GM23338 (cell line): Measurements from ENCODE around the gene SERPINB13. TPM values are rescaled to one million over a fixed set of nuclear protein-coding genes. Genes with fewer than 3 reads are reported as not detected.

Experiments used
- ATAC-seq: fragments of 200-7000 bp; cut with Tn5 transposase; 3 replicates; pipeline ENCODE4 v1.9.1; 2020
- DNase-seq: peaks from one replicate; pipeline ENCODE4 v3.0.0-alpha.2; 2015; ENCODE audit warnings: low spot score
- H2AFZ ChIP-seq: fragments of 200-600 bp; sonication (generic); 2 replicates; pipeline ENCODE4 v1.8.0; 2016; ENCODE audit warnings: antibody characterized with exemption, mild to moderate bottlenecking, moderate library complexity
- H3F3A ChIP-seq: fragments of 200-600 bp; sonication (generic); replicated peaks from 2 replicates; pipeline ENCODE4 v1.8.0; 2017; ENCODE audit warnings: antibody characterized with exemption, mixed run types, low read depth
- H3K27ac ChIP-seq: fragments of 200-600 bp; sonication (generic); 2 replicates; pipeline ENCODE4 v1.6.1; 2016; ENCODE audit warnings: low read depth
- H3K27me3 ChIP-seq: fragments of 200-600 bp; sonication (generic); 2 replicates; pipeline ENCODE4 v1.8.0; 2016; ENCODE audit warnings: mild to moderate bottlenecking, mixed run types, moderate library complexity; ENCODE audit not compliant: insufficient read depth
- H3K36me3 ChIP-seq: fragments of 200-600 bp; sonication (generic); 2 replicates; pipeline ENCODE4 v1.8.0; 2016; ENCODE audit warnings: mild to moderate bottlenecking; ENCODE audit not compliant: insufficient read depth
- H3K4me1 ChIP-seq: fragments of 200-600 bp; sonication (generic); 2 replicates; pipeline ENCODE4 v1.8.0; 2016; ENCODE audit warnings: mild to moderate bottlenecking, moderate library complexity; ENCODE audit not compliant: insufficient read depth
- H3K4me2 ChIP-seq: fragments of 200-600 bp; sonication (generic); 2 replicates; pipeline ENCODE4 v1.7.1; 2017; ENCODE audit warnings: mixed run types
- H3K4me3 ChIP-seq: fragments of 200-600 bp; sonication (generic); 2 replicates; pipeline ENCODE4 v1.6.1; 2016; ENCODE audit warnings: mixed run types
- H3K79me2 ChIP-seq: fragments of 200-600 bp; sonication (generic); replicated peaks from 2 replicates; pipeline ENCODE4 v1.8.0; 2017; ENCODE audit warnings: mild to moderate bottlenecking; ENCODE audit not compliant: insufficient read depth
- H3K9me2 ChIP-seq: fragments of 200-600 bp; sonication (generic); 2 replicates; pipeline ENCODE4 v1.8.0; 2017; ENCODE audit not compliant: insufficient read depth
- H4K20me1 ChIP-seq: fragments of 200-600 bp; sonication (generic); replicated peaks from 2 replicates; pipeline ENCODE4 v1.8.0; 2017; ENCODE audit warnings: mild to moderate bottlenecking; ENCODE audit not compliant: insufficient read depth
- H3K27ac Mint-ChIP-seq: 2 replicates; pipeline ENCODE4 v1.8.0; 2020; ENCODE audit warnings: inconsistent platforms, mild to moderate bottlenecking, moderate library complexity, mixed read lengths
- H3K27me3 Mint-ChIP-seq: 3 replicates; pipeline ENCODE4 v1.8.0; 2022; ENCODE audit warnings: low read depth, mild to moderate bottlenecking, moderate library complexity, mixed read lengths, inconsistent platforms; ENCODE audit not compliant: insufficient read depth, poor library complexity
- H3K36me3 Mint-ChIP-seq: 3 replicates; pipeline ENCODE4 v1.8.0; 2021; ENCODE audit warnings: low read depth, mild to moderate bottlenecking, inconsistent platforms, moderate library complexity, mixed read lengths
- H3K4me1 Mint-ChIP-seq: 3 replicates; pipeline ENCODE4 v1.8.0; 2020; ENCODE audit warnings: mild to moderate bottlenecking, inconsistent platforms, mixed read lengths
- H3K4me3 Mint-ChIP-seq: 3 replicates; pipeline ENCODE4 v1.8.0; 2021; ENCODE audit warnings: moderate library complexity, mild to moderate bottlenecking, inconsistent platforms, mixed read lengths
- H3K9me3 Mint-ChIP-seq: 3 replicates; pipeline ENCODE4 v1.8.0; 2020; ENCODE audit warnings: moderate library complexity, mild to moderate bottlenecking, inconsistent platforms, mixed read lengths
- EZH2 ChIP-seq: fragments of 200-600 bp; sonication (generic); IDR thresholded peaks from one replicate; pipeline ENCODE4 v1.8.0; 2017; ENCODE audit warnings: antibody characterized with exemption, mild to moderate bottlenecking, low read depth; ENCODE audit not compliant: unreplicated experiment
- JUNB ChIP-seq: IDR thresholded peaks from one replicate; pipeline ENCODE4 v1.6.1; 2016; ENCODE audit warnings: antibody characterized with exemption; ENCODE audit not compliant: unreplicated experiment
- NANOG ChIP-seq: IDR thresholded peaks from 2 replicates; pipeline ENCODE4 v1.6.1; 2016; ENCODE audit warnings: antibody characterized with exemption, borderline replicate concordance
- ZNF114 ChIP-seq: fragments of 250-450 bp; sonication (Bioruptor Pico); IDR thresholded peaks from 2 replicates; pipeline ENCODE4 v1.5.0; 2020; ENCODE audit warnings: mild to moderate bottlenecking, moderate library complexity
- ZNF331 ChIP-seq: fragments of 250-450 bp; sonication (Bioruptor Pico); IDR thresholded peaks from 2 replicates; pipeline ENCODE4 v1.5.0; 2020; ENCODE audit warnings: low read depth, mild to moderate bottlenecking, moderate library complexity
- polyA plus RNA-seq: library from polyadenylated mRNA; unstranded; fragments of >200 nt; fragmentation: Nextera tagmentation; extraction: Ambion mirVana; gene quantifications from 2 replicates; pipeline ENCODE4 v1.2.1, GENCODE V29; 2016
- total RNA-seq: library from RNA; depleted of rRNA; stranded (reverse); fragments of >200 nt; shearing (Covaris generic); gene quantifications from 2 replicates; pipeline ENCODE4 v1.2.3, GENCODE V29; 2014
- TF ChIP-seq, protein P1 (sequence below), 2 experiments: fragments of 200-600 bp in 1 of 2; sonication (generic) in 1 of 2; conservative IDR thresholded peaks; 2 replicates each; pipeline versions ENCODE4 v1.5.1 to v1.6.1; 2016 to 2017; ENCODE audit warnings: antibody characterized with exemption in 2 of 2, low read depth in 2 of 2, mild to moderate bottlenecking in 2 of 2, moderate library complexity in 1 of 2
- TF ChIP-seq, protein P2 (sequence below): IDR thresholded peaks from 2 replicates; pipeline ENCODE4 v1.6.1; 2016; ENCODE audit warnings: antibody characterized with exemption
- TF ChIP-seq, protein P3 (sequence below): IDR thresholded peaks from one replicate; pipeline ENCODE4 v1.6.1; 2018; ENCODE audit warnings: antibody characterized with exemption; ENCODE audit not compliant: unreplicated experiment

SERPINB13 gene
- total and polyA plus RNA-seq, 2 experiments from 2014 or later, result not detected

DNA sequence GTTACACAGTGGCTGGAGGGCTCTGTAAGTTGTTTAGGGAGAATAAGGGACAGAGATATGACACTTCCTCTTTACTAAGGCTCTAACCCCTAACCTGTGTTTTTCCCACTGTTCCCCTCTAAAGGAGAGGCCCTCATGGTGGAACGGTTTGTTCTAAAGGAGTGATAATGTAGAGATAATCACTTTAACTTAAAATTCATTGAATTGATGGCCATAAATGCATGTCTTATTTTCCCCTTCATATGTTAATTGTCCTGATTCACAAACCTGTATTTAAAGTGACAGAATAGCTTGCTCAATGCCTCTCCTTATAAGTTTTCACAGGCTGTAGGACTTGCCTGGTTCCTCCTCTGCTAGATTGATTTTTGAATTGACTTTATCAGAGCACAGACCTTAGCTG, 45.1 kb upstream of the SERPINB13 start, which contains the start of gene SERPINB12:
SERPINB12 (plus strand) TSS at position 301 of the 400 bp plus-strand sequence. CDS start 13,791 bp downstream, outside the sequence.
- Histone ChIP-seq H3K4me1 (no peaks in the 10 kb centered on the region), H3K79me2 (no peaks in the 10 kb centered on the region), H2AFZ (no peak within 1 kb of the TSS), H3K27ac (no peak within 1 kb of the TSS), H3K4me3 (no peak within 1 kb of the TSS), H3K36me3 (no peaks in the 10 kb centered on the region), H3F3A (no peaks in the 10 kb centered on the region), H4K20me1 (no peaks in the 10 kb centered on the region), H3K9me2 (peaks cover 6% of the 10 kb centered on the region; the same call in 1 of the 2 replicates), H3K27me3 (no peaks in the 10 kb centered on the region), H3K4me2 (no peak within 1 kb of the TSS)
- H3K36me3 Mint-ChIP-seq, result no peaks in the 10 kb centered on the region
- ATAC-seq (no peak), DNase-seq (no peak)
- H3K27me3 Mint-ChIP-seq, result peaks cover 2% of the 10 kb centered on the region
- no peak within 1 kb of the TSS for H3K4me3 Mint-ChIP-seq
- no peaks in the 10 kb centered on the region for H3K9me3 Mint-ChIP-seq
- TF ChIP-seq, protein P1, sequence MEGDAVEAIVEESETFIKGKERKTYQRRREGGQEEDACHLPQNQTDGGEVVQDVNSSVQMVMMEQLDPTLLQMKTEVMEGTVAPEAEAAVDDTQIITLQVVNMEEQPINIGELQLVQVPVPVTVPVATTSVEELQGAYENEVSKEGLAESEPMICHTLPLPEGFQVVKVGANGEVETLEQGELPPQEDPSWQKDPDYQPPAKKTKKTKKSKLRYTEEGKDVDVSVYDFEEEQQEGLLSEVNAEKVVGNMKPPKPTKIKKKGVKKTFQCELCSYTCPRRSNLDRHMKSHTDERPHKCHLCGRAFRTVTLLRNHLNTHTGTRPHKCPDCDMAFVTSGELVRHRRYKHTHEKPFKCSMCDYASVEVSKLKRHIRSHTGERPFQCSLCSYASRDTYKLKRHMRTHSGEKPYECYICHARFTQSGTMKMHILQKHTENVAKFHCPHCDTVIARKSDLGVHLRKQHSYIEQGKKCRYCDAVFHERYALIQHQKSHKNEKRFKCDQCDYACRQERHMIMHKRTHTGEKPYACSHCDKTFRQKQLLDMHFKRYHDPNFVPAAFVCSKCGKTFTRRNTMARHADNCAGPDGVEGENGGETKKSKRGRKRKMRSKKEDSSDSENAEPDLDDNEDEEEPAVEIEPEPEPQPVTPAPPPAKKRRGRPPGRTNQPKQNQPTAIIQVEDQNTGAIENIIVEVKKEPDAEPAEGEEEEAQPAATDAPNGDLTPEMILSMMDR (conservative IDR thresholded peaks at IDR 0.05; ENCODE audit: low read depth in 2 of 2), result no peak
- no peak for TF ChIP-seq JUNB
- TF ChIP-seq, protein P2, sequence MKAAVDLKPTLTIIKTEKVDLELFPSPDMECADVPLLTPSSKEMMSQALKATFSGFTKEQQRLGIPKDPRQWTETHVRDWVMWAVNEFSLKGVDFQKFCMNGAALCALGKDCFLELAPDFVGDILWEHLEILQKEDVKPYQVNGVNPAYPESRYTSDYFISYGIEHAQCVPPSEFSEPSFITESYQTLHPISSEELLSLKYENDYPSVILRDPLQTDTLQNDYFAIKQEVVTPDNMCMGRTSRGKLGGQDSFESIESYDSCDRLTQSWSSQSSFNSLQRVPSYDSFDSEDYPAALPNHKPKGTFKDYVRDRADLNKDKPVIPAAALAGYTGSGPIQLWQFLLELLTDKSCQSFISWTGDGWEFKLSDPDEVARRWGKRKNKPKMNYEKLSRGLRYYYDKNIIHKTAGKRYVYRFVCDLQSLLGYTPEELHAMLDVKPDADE, result no peak
- no peak for TF ChIP-seq ZNF331 (CRISPR knock-in tag)
- TF ChIP-seq, protein P3, sequence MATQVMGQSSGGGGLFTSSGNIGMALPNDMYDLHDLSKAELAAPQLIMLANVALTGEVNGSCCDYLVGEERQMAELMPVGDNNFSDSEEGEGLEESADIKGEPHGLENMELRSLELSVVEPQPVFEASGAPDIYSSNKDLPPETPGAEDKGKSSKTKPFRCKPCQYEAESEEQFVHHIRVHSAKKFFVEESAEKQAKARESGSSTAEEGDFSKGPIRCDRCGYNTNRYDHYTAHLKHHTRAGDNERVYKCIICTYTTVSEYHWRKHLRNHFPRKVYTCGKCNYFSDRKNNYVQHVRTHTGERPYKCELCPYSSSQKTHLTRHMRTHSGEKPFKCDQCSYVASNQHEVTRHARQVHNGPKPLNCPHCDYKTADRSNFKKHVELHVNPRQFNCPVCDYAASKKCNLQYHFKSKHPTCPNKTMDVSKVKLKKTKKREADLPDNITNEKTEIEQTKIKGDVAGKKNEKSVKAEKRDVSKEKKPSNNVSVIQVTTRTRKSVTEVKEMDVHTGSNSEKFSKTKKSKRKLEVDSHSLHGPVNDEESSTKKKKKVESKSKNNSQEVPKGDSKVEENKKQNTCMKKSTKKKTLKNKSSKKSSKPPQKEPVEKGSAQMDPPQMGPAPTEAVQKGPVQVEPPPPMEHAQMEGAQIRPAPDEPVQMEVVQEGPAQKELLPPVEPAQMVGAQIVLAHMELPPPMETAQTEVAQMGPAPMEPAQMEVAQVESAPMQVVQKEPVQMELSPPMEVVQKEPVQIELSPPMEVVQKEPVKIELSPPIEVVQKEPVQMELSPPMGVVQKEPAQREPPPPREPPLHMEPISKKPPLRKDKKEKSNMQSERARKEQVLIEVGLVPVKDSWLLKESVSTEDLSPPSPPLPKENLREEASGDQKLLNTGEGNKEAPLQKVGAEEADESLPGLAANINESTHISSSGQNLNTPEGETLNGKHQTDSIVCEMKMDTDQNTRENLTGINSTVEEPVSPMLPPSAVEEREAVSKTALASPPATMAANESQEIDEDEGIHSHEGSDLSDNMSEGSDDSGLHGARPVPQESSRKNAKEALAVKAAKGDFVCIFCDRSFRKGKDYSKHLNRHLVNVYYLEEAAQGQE, result no peak
- no peak for TF ChIP-seq EZH2
- no peak for TF ChIP-seq NANOG
- TF ChIP-seq ZNF114, result no peak
- peaks cover 13% of the 10 kb centered on the region for H3K4me1 Mint-ChIP-seq
- H3K27ac Mint-ChIP-seq, result no peak within 1 kb of the TSS

DNA sequence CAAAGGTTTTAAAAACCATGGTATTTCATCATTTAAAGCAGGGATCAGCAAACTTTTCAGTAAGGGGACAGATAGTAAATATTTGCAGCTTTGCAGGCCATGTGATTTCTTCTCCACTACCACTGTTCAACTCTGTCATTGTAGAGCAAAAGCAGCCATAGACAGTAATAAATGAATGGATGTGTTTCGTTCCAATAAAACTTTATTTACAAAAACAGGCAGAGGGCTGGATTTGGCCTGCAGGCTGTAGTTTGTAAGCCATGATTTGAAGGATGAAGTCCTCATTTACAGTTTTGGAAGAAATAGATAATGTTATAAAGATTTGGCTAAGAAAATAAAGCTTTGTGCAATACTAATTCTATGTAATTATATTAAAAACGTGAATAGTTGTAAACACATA, 43.1 kb upstream of the SERPINB13 start:
- DNase-seq (no peak), ATAC-seq (no peak)
- Histone ChIP-seq H3K4me1 (no peaks in the 10 kb centered on the region), H3F3A (no peaks in the 10 kb centered on the region), H3K27ac (no peak overlapping the region), H3K27me3 (no peaks in the 10 kb centered on the region), H4K20me1 (no peaks in the 10 kb centered on the region), H3K4me2 (no peak overlapping the region), H3K9me2 (peaks cover 3% of the 10 kb centered on the region; the same call in 1 of the 2 replicates), H3K36me3 (no peaks in the 10 kb centered on the region), H3K4me3 (no peak overlapping the region), H3K79me2 (no peaks in the 10 kb centered on the region), H2AFZ (no peak overlapping the region)
- Mint-ChIP-seq H3K4me1 (peaks cover 13% of the 10 kb centered on the region), H3K27ac (no peak overlapping the region), H3K9me3 (no peaks in the 10 kb centered on the region), H3K4me3 (no peak overlapping the region), H3K27me3 (peaks cover 2% of the 10 kb centered on the region), H3K36me3 (no peaks in the 10 kb centered on the region)
- no peak for TF ChIP-seq JUNB
- TF ChIP-seq, protein P1 (conservative IDR thresholded peaks at IDR 0.05; ENCODE audit: low read depth in 2 of 2), result no peak
